ENCODE data around the gene POLR3G.

GRCh38 chr5:90461288-90461687 lies 13.4 kb upstream of the POLR3G start:
- TF ChIP-seq CTCF (conservative IDR thresholded peaks at IDR 0.05; ENCODE audit: low read length): no peak
- no peak for TF ChIP-seq EZH2phosphoT487 (IDR thresholded peaks at IDR 0.05; ENCODE audit: borderline replicate concordance, low read depth, low read length)
